Measurements from ENCODE around the gene PTK6.
"Not testable (repeated sequence)": the region's sequence is repeated elsewhere in the genome, so short reads cannot be mapped to it uniquely, and the experiment has no call there.

The PTK6 gene

GRCh38 chr20:63514520-63514919 is 22.7 kb downstream of the PTK6 start:
- DNase-seq (ENCODE audit: low read depth in 3 of 3, low spot score in 1 of 3) = not testable (repeated sequence)

- DNase-seq (ENCODE audit: low read depth in 3 of 3, low spot score in 1 of 3) = no peak
Observed at GRCh38 chr20:63513207-63513606, 24.0 kb downstream of the PTK6 start.

GRCh38 chr20:63509088-63509564 is 28.1 kb downstream of the PTK6 start:
- no peak for DNase-seq (ENCODE audit: low read depth in 3 of 3, low spot score in 1 of 3)

- DNase-seq (ENCODE audit: low read depth in 3 of 3, low spot score in 1 of 3) = no peak
Observed at GRCh38 chr20:63508072-63508768, 29.0 kb downstream of the PTK6 start.

GRCh38 chr20:63507083-63507743 is 30.0 kb downstream of the PTK6 start:
- no peak for DNase-seq (ENCODE audit: low read depth in 3 of 3, low spot score in 1 of 3)

GRCh38 chr20:63505723-63506122 is 31.5 kb downstream of the PTK6 start:
- DNase-seq (ENCODE audit: low read depth in 3 of 3, low spot score in 1 of 3) = no peak

- no peak for DNase-seq (ENCODE audit: low read depth in 3 of 3, low spot score in 1 of 3)
Observed at GRCh38 chr20:63505281-63505680, 31.9 kb downstream of the PTK6 start.

GRCh38 chr20:63504642-63505041 is 32.5 kb downstream of the PTK6 start:
- no peak for DNase-seq (ENCODE audit: low read depth in 3 of 3, low spot score in 1 of 3)

- DNase-seq (ENCODE audit: low read depth in 3 of 3, low spot score in 1 of 3) = no peak
Observed at GRCh38 chr20:63503524-63503923, 33.7 kb downstream of the PTK6 start.

GRCh38 chr20:63502671-63503172 is 34.5 kb downstream of the PTK6 start:
- no peak for DNase-seq (ENCODE audit: low read depth in 3 of 3, low spot score in 1 of 3)

- no peak for DNase-seq (ENCODE audit: low read depth in 3 of 3, low spot score in 1 of 3)
Observed at GRCh38 chr20:63501818-63502670, 35.1 kb downstream of the PTK6 start.

GRCh38 chr20:63500902-63501817 is 36.0 kb downstream of the PTK6 start:
- DNase-seq (ENCODE audit: low read depth in 3 of 3, low spot score in 1 of 3) = no peak

- DNase-seq (ENCODE audit: low read depth in 3 of 3, low spot score in 1 of 3) = no peak
Observed at GRCh38 chr20:63500151-63500901, 36.9 kb downstream of the PTK6 start.

- no peak for DNase-seq (ENCODE audit: low read depth in 3 of 3, low spot score in 1 of 3)
Observed at GRCh38 chr20:63499338-63499969, 37.7 kb downstream of the PTK6 start.

- DNase-seq (ENCODE audit: low read depth in 3 of 3, low spot score in 1 of 3) = peak in 1 of 3 donors; percentile 30
Observed at GRCh38 chr20:63498960-63499337, 38.2 kb downstream of the PTK6 start, which contains the start of gene EEF1A2. Gene EEF1A2, minus strand, starts transcription at chr20:63499083. Its CDS starts 1,320 bp downstream, at chr20:63497763.

- no peak for DNase-seq (ENCODE audit: low read depth in 3 of 3, low spot score in 1 of 3)
Observed at GRCh38 chr20:63497946-63498935, 38.9 kb downstream of the PTK6 start.

GRCh38 chr20:63497138-63497945 is 39.8 kb downstream of the PTK6 start:
- DNase-seq (ENCODE audit: low read depth in 3 of 3, low spot score in 1 of 3) = no peak

Data from stimulated activated CD4-positive, alpha-beta T cell treated with anti-CD3 and anti-CD28 coated beads, TNF-alpha, amount 100 ng/mL, for 1 hour (primary cell).